HEK293 (cell line): ENCODE measurements around the gene SLFN5.

Experiments
- OVOL3 ChIP-seq: fragments of 450-650 bp; formaldehyde crosslinking; IDR thresholded peaks from 2 replicates; pipeline ENCODE4 v1.5.1; 2016; ENCODE audit warnings: missing biosample characterization, missing genetic modification characterization
- SCRT1 ChIP-seq: fragments of 450-650 bp; formaldehyde crosslinking; IDR thresholded peaks from 2 replicates; pipeline ENCODE4 v1.5.1; 2016; ENCODE audit warnings: missing biosample characterization, missing genetic modification characterization, borderline replicate concordance
- SCRT2 ChIP-seq: fragments of 450-650 bp; formaldehyde crosslinking; IDR thresholded peaks from 2 replicates; pipeline ENCODE4 v1.5.1; 2016; ENCODE audit warnings: missing biosample characterization, missing genetic modification characterization
- SETDB1 ChIP-seq: IDR thresholded peaks from one replicate; pipeline ENCODE4 v1.6.1; 2017; ENCODE audit warnings: mild to moderate bottlenecking, low read length, moderate library complexity, mixed read lengths; ENCODE audit not compliant: insufficient read length
- YY1 ChIP-seq: fragments of 450-650 bp; formaldehyde crosslinking; IDR thresholded peaks from 2 replicates; pipeline ENCODE4 v1.5.1; 2018; ENCODE audit warnings: missing biosample characterization, missing genetic modification characterization
- ZBTB17 ChIP-seq: fragments of 450-650 bp; formaldehyde crosslinking; IDR thresholded peaks from 2 replicates; pipeline ENCODE4 v1.5.1; 2016; ENCODE audit warnings: missing biosample characterization, missing genetic modification characterization
- ZFP3 ChIP-seq: fragments of 450-650 bp; formaldehyde crosslinking; IDR thresholded peaks from 2 replicates; pipeline ENCODE4 v1.5.1; 2016; ENCODE audit warnings: low read depth, missing biosample characterization, missing genetic modification characterization
- ZNF10 ChIP-seq: fragments of 450-650 bp; formaldehyde crosslinking; IDR thresholded peaks from 2 replicates; pipeline ENCODE4 v1.5.1; 2017; ENCODE audit warnings: missing biosample characterization, missing genetic modification characterization
- ZNF16 ChIP-seq: fragments of 450-650 bp; formaldehyde crosslinking; IDR thresholded peaks from 2 replicates; pipeline ENCODE4 v1.5.1; 2016; ENCODE audit warnings: low read depth, missing biosample characterization, missing genetic modification characterization
- ZNF211 ChIP-seq: fragments of 450-650 bp; formaldehyde crosslinking; IDR thresholded peaks from 2 replicates; pipeline ENCODE4 v1.5.1; 2016; ENCODE audit warnings: low read depth, missing biosample characterization, missing genetic modification characterization
- ZNF426 ChIP-seq: fragments of 450-650 bp; formaldehyde crosslinking; IDR thresholded peaks from 2 replicates; pipeline ENCODE4 v1.5.1; 2017; ENCODE audit warnings: missing biosample characterization, missing genetic modification characterization, mild to moderate bottlenecking, inconsistent platforms, moderate library complexity
- ZNF48 ChIP-seq: fragments of 450-650 bp; formaldehyde crosslinking; IDR thresholded peaks from 2 replicates; pipeline ENCODE4 v1.5.1; 2016; ENCODE audit warnings: missing biosample characterization, missing genetic modification characterization
- ZNF529 ChIP-seq: fragments of 450-650 bp; formaldehyde crosslinking; IDR thresholded peaks from 2 replicates; pipeline ENCODE4 v1.5.1; 2017; ENCODE audit warnings: missing genetic modification characterization, missing biosample characterization; ENCODE audit not compliant: insufficient replicate concordance
- ZNF530 ChIP-seq: fragments of 450-650 bp; formaldehyde crosslinking; IDR thresholded peaks from 2 replicates; pipeline ENCODE4 v1.5.1; 2016; ENCODE audit warnings: low read depth, missing biosample characterization, missing genetic modification characterization
- ZNF585B ChIP-seq: fragments of 450-650 bp; formaldehyde crosslinking; IDR thresholded peaks from 2 replicates; pipeline ENCODE4 v1.5.1; 2016; ENCODE audit warnings: missing biosample characterization, missing genetic modification characterization
- ZNF621 ChIP-seq: fragments of 450-650 bp; formaldehyde crosslinking; IDR thresholded peaks from 2 replicates; pipeline ENCODE4 v1.5.1; 2017; ENCODE audit warnings: missing biosample characterization, missing genetic modification characterization
- ZNF624 ChIP-seq: fragments of 450-650 bp; formaldehyde crosslinking; IDR thresholded peaks from 2 replicates; pipeline ENCODE4 v1.5.1; 2017; ENCODE audit warnings: missing biosample characterization, missing genetic modification characterization
- ZNF658 ChIP-seq: fragments of 450-650 bp; formaldehyde crosslinking; IDR thresholded peaks from 2 replicates; pipeline ENCODE4; 2016; ENCODE audit warnings: missing biosample characterization, missing genetic modification characterization
- ZNF660 ChIP-seq: fragments of 450-650 bp; IDR thresholded peaks from 2 replicates; pipeline ENCODE4 v1.5.1; 2018; ENCODE audit warnings: missing biosample characterization, mild to moderate bottlenecking, missing genetic modification characterization
- ZNF664 ChIP-seq: fragments of 450-650 bp; formaldehyde crosslinking; IDR thresholded peaks from 2 replicates; pipeline ENCODE4 v1.5.1; 2016; ENCODE audit warnings: missing biosample characterization, missing genetic modification characterization
- ZNF776 ChIP-seq: fragments of 450-650 bp; formaldehyde crosslinking; IDR thresholded peaks from 2 replicates; pipeline ENCODE4 v1.5.0; 2017; ENCODE audit warnings: missing biosample characterization, missing genetic modification characterization, borderline replicate concordance
- ZNF777 ChIP-seq: fragments of 450-650 bp; formaldehyde crosslinking; IDR thresholded peaks from 2 replicates; pipeline ENCODE4 v1.5.1; 2017; ENCODE audit warnings: missing biosample characterization, missing genetic modification characterization, borderline replicate concordance
- ZNF785 ChIP-seq: fragments of 450-650 bp; formaldehyde crosslinking; IDR thresholded peaks from 2 replicates; pipeline ENCODE4 v1.5.1; 2016; ENCODE audit warnings: missing biosample characterization, missing genetic modification characterization
- ZNF837 ChIP-seq: fragments of 450-650 bp; formaldehyde crosslinking; IDR thresholded peaks from 2 replicates; pipeline ENCODE4 v1.5.1; 2016; ENCODE audit warnings: missing biosample characterization, missing genetic modification characterization
- TF ChIP-seq, protein P1 (sequence below): fragments of 450-650 bp; formaldehyde crosslinking; IDR thresholded peaks from 2 replicates; pipeline ENCODE4 v1.5.1; 2016; ENCODE audit warnings: missing biosample characterization, missing genetic modification characterization
- TF ChIP-seq, protein P2 (sequence below): fragments of 450-650 bp; formaldehyde crosslinking; IDR thresholded peaks from 2 replicates; pipeline ENCODE4 v1.5.1; 2016; ENCODE audit warnings: missing biosample characterization, missing genetic modification characterization
- TF ChIP-seq, protein P3 (sequence below): fragments of 450-650 bp; formaldehyde crosslinking; IDR thresholded peaks from 2 replicates; pipeline ENCODE4 v1.5.1; 2016; ENCODE audit warnings: missing biosample characterization, missing genetic modification characterization
- TF ChIP-seq, protein P4 (sequence below): fragments of 450-650 bp; formaldehyde crosslinking; IDR thresholded peaks from 2 replicates; pipeline ENCODE4 v1.5.1; 2016; ENCODE audit warnings: missing biosample characterization, missing genetic modification characterization
- TF ChIP-seq, protein P5 (sequence below): fragments of 450-650 bp; formaldehyde crosslinking; IDR thresholded peaks from 2 replicates; pipeline ENCODE4; 2016; ENCODE audit warnings: missing biosample characterization, missing genetic modification characterization
- TF ChIP-seq, protein P6 (sequence below): fragments of 450-650 bp; formaldehyde crosslinking; optimal IDR thresholded peaks from 2 replicates; pipeline ENCODE3; 2016; ENCODE audit warnings: missing biosample characterization, mild to moderate bottlenecking, missing genetic modification characterization
- TF ChIP-seq, protein P7 (sequence below): fragments of 450-650 bp; formaldehyde crosslinking; IDR thresholded peaks from 2 replicates; pipeline ENCODE4 v1.5.1; 2017; ENCODE audit warnings: missing biosample characterization, missing genetic modification characterization

Gene SLFN5

DNA sequence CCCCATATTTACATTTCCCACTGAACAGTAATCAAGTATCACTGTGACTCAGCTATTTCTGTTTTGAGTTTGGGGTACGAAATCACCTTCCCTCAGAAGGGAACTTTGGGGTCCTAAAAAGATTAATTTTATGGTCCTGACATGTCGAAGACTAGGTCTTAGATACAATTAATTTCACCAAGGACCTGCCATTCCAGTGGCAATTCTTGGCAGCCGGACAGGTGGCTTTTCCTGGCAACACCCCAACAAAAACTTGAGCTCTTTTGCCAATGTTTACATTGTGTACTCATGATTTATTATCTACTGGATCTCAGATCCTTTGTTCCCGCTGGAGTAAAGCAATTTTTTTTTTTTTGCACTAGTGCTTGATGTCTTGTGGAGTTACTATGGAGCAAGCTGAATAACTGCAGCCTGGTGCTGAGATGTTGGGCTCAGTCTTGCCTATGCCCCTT is 14.4 kb downstream of the SLFN5 start (continued):
- TF ChIP-seq, protein P1, sequence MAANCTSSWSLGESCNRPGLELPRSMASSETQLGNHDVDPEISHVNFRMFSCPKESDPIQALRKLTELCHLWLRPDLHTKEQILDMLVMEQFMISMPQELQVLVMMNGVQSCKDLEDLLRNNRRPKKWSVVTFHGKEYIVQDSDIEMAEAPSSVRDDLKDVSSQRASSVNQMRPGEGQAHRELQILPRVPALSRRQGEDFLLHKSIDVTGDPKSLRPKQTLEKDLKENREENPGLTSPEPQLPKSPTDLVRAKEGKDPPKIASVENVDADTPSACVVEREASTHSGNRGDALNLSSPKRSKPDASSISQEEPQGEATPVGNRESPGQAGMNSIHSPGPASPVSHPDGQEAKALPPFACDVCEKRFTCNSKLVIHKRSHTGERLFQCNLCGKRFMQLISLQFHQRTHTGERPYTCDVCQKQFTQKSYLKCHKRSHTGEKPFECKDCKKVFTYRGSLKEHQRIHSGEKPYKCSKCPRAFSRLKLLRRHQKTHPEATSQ (tag by site-specific recombination) = no peak
- TF ChIP-seq ZNF660 (tag by site-specific recombination) (0 out of 2 replicates have a peak, but pooled peaks have one; percentile 54), ZNF211 (no peak), ZNF426 (tag by site-specific recombination) (no peak), ZNF777 (no peak), ZNF664 (tag by site-specific recombination) (no peak), ZNF785 (no peak), ZBTB17 (tag by site-specific recombination) (peak; percentile 72), YY1 (tag by site-specific recombination) (no peak), ZNF16 (no peak), SCRT2 (0 out of 2 replicates have a peak, but pooled peaks have one; percentile 58), ZNF48 (no peak), ZNF624 (tag by site-specific recombination) (no peak), OVOL3 (tag by site-specific recombination) (0 out of 2 replicates have a peak, but pooled peaks have one; percentile 12), ZNF621 (tag by site-specific recombination) (no peak), ZNF658 (tag by site-specific recombination) (no peak), ZNF776 (tag by site-specific recombination) (no peak), SETDB1 (no peak), ZNF837 (no peak), ZNF10 (tag by site-specific recombination) (no peak), ZNF529 (tag by site-specific recombination) (no peak), SCRT1 (tag by site-specific recombination) (no peak), ZFP3 (tag by site-specific recombination) (no peak), ZNF585B (tag by site-specific recombination) (no peak), ZNF530 (tag by site-specific recombination) (no peak)
- TF ChIP-seq, protein P2, sequence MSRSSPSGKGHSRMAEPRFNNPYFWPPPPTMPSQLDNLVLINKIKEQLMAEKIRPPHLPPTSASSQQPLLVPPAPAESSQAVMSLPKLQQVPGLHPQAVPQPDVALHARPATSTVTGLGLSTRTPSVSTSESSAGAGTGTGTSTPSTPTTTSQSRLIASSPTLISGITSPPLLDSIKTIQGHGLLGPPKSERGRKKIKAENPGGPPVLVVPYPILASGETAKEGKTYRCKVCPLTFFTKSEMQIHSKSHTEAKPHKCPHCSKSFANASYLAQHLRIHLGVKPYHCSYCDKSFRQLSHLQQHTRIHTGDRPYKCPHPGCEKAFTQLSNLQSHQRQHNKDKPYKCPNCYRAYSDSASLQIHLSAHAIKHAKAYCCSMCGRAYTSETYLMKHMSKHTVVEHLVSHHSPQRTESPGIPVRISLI (tag by site-specific recombination) = peak; percentile 98
- TF ChIP-seq, protein P3, sequence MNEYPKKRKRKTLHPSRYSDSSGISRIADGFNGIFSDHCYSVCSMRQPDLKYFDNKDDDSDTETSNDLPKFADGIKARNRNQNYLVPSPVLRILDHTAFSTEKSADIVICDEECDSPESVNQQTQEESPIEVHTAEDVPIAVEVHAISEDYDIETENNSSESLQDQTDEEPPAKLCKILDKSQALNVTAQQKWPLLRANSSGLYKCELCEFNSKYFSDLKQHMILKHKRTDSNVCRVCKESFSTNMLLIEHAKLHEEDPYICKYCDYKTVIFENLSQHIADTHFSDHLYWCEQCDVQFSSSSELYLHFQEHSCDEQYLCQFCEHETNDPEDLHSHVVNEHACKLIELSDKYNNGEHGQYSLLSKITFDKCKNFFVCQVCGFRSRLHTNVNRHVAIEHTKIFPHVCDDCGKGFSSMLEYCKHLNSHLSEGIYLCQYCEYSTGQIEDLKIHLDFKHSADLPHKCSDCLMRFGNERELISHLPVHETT (tag by site-specific recombination) = no peak; the same call in 1 of the 2 replicates
- TF ChIP-seq, protein P4, sequence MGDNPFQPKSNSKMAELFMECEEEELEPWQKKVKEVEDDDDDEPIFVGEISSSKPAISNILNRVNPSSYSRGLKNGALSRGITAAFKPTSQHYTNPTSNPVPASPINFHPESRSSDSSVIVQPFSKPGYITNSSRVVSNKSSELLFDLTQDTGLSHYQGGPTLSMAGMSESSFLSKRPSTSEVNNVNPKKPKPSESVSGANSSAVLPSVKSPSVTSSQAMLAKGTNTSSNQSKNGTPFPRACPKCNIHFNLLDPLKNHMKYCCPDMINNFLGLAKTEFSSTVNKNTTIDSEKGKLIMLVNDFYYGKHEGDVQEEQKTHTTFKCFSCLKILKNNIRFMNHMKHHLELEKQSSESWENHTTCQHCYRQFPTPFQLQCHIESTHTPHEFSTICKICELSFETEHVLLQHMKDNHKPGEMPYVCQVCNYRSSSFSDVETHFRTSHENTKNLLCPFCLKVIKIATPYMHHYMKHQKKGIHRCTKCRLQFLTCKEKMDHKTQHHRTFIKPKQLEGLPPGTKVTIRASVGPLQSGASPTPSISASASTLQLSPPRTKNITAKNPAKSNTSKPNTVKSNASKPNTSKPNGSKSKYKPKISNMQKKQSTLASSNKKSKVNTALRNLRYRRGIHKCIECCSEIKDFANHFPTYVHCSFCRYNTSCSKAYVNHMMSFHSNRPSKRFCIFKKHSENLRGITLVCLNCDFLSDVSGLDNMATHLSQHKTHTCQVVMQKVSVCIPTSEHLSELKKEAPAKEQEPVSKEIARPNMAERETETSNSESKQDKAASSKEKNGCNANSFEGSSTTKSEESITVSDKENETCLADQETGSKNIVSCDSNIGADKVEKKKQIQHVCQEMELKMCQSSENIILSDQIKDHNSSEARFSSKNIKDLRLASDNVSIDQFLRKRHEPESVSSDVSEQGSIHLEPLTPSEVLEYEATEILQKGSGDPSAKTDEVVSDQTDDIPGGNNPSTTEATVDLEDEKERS (tag by site-specific recombination) = no peak
- TF ChIP-seq, protein P5, sequence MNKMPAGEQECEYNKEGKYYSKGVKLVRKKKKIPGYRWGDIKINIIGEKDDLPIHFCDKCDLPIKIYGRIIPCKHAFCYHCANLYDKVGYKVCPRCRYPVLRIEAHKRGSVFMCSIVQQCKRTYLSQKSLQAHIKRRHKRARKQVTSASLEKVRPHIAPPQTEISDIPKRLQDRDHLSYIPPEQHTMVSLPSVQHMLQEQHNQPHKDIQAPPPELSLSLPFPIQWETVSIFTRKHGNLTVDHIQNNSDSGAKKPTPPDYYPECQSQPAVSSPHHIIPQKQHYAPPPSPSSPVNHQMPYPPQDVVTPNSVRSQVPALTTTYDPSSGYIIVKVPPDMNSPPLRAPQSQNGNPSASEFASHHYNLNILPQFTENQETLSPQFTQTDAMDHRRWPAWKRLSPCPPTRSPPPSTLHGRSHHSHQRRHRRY (tag by site-specific recombination) = no peak
- TF ChIP-seq, protein P6, sequence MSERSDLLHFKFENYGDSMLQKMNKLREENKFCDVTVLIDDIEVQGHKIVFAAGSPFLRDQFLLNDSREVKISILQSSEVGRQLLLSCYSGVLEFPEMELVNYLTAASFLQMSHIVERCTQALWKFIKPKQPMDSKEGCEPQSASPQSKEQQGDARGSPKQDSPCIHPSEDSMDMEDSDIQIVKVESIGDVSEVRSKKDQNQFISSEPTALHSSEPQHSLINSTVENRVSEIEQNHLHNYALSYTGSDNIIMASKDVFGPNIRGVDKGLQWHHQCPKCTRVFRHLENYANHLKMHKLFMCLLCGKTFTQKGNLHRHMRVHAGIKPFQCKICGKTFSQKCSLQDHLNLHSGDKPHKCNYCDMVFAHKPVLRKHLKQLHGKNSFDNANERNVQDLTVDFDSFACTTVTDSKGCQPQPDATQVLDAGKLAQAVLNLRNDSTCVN (tag by site-specific recombination) = no peak
- TF ChIP-seq, protein P7, sequence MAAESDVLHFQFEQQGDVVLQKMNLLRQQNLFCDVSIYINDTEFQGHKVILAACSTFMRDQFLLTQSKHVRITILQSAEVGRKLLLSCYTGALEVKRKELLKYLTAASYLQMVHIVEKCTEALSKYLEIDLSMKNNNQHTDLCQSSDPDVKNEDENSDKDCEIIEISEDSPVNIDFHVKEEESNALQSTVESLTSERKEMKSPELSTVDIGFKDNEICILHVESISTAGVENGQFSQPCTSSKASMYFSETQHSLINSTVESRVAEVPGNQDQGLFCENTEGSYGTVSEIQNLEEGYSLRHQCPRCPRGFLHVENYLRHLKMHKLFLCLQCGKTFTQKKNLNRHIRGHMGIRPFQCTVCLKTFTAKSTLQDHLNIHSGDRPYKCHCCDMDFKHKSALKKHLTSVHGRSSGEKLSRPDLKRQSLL (tag by site-specific recombination) = 0 out of 2 replicates have a peak, but pooled peaks have one; percentile 42
